HCT116 (cell line): Measurements from ENCODE around the gene AOC3. TPM values are rescaled to one million over a fixed set of nuclear protein-coding genes. Genes with fewer than 3 reads are reported as not detected.

Source experiments
- ATAC-seq: fragments of 200-7000 bp; cut with Tn5 transposase; 2 replicates; pipeline ENCODE4 v1.9.1; 2020; ENCODE audit warnings: mild to moderate bottlenecking, moderate library complexity
- BruUV-seq: library from RNA; stranded (reverse); fragments of 400-500 nt; replicated peaks from 2 replicates; lab custom pipeline; 2021; lab: Mats Ljungman, UMichigan
- CTCF ChIA-PET: fragments of 300-600 bp; sonication (Branson Sonifier 250); formaldehyde crosslinking; loops from one replicate; lab custom pipeline; 2021; ENCODE audit warnings: antibody characterized with exemption; lab: Charles Lee
- POLR2A ChIA-PET: fragments of 300-600, 350-600 bp; sonication (Branson Sonifier 250); formaldehyde crosslinking; loops from one replicate; lab custom pipeline; 2021; ENCODE audit warnings: antibody characterized with exemption; lab: Charles Lee
- RAD21 ChIA-PET, 2 experiments: fragments of 300-600 bp; sonication (Branson Sonifier 250); formaldehyde crosslinking; loops; one replicate each; lab custom pipeline; 2023; ENCODE audit warnings: low total read pairs in 2 of 2; ENCODE audit not compliant: uncharacterized antibody in 2 of 2, unreplicated experiment in 2 of 2, low non-redundant PET in 1 of 2; lab: Charles Lee
- DNase-seq: peaks from one replicate; pipeline ENCODE4 v3.0.0-alpha.2; 2010; ENCODE audit warnings: low read depth, low spot score
- H2AFZ ChIP-seq: fragments of 200-600 bp; shearing (Covaris generic), sonication (generic); 2 replicates; pipeline ENCODE4 v1.6.1; 2017; ENCODE audit warnings: low read depth, mixed run types, mixed read lengths, antibody characterized with exemption, low read length; ENCODE audit not compliant: poor library complexity, severe bottlenecking
- H3K27ac ChIP-seq: 2 replicates; pipeline ENCODE4 v1.5.1; 2012; ENCODE audit warnings: low read depth, low read length
- H3K27me3 ChIP-seq: fragments of 200-600 bp; sonication (generic); 2 replicates; pipeline ENCODE4 v1.6.1; 2016; ENCODE audit warnings: mixed run types, low read length, mixed read lengths; ENCODE audit not compliant: insufficient read depth
- H3K36me3 ChIP-seq, 2 experiments: fragments of 200-500 bp in 1 of 2; fragments of 200-600 bp in 1 of 2; sonication (Bioruptor generic) in 1 of 2; sonication (generic) in 1 of 2; 2 replicates each; pipeline versions ENCODE4 v1.5.1 to v1.6.1; 2014 to 2016; ENCODE audit warnings: low read length in 2 of 2, inconsistent platforms in 1 of 2, mixed read lengths in 1 of 2, mixed run types in 1 of 2; ENCODE audit not compliant: insufficient read depth in 2 of 2, control insufficient read depth in 1 of 2
- H3K4me1 ChIP-seq, 2 experiments: fragments of 200-600 bp in 1 of 2; sonication (generic) in 1 of 2; 2 replicates each; pipeline versions ENCODE4 v1.5.1 to v1.6.1; 2012 to 2017; ENCODE audit warnings: low read length in 2 of 2, inconsistent platforms in 1 of 2, mild to moderate bottlenecking in 1 of 2, mixed read lengths in 1 of 2, mixed run types in 1 of 2, moderate library complexity in 1 of 2; ENCODE audit not compliant: insufficient read depth in 2 of 2, control insufficient read depth in 1 of 2
- H3K4me2 ChIP-seq: fragments of 200-600 bp; sonication (generic); 2 replicates; pipeline ENCODE4 v1.6.1; 2017; ENCODE audit warnings: mixed run types, low read length, mixed read lengths
- H3K4me3 ChIP-seq, 2 experiments: fragments of 200-600 bp in 1 of 2; sonication (generic) in 1 of 2; replicated peaks in 1 of 2; 2 replicates each; pipeline ENCODE4 v1.5.1; 2011 to 2016; ENCODE audit warnings: low read length in 2 of 2, control low read depth in 1 of 2, low read depth in 1 of 2, mild to moderate bottlenecking in 1 of 2, mixed read lengths in 1 of 2, mixed run types in 1 of 2
- H3K79me2 ChIP-seq: fragments of 200-600 bp; sonication (generic); 2 replicates; pipeline ENCODE4 v1.6.1; 2017; ENCODE audit warnings: mild to moderate bottlenecking, mixed run types, low read length, moderate library complexity, mixed read lengths; ENCODE audit not compliant: insufficient read depth
- H3K9ac ChIP-seq: fragments of 200-600 bp; sonication (generic); 2 replicates; pipeline ENCODE4 v1.6.1; 2016; ENCODE audit warnings: low read length, mixed read lengths
- H3K9me2 ChIP-seq: fragments of 200-600 bp; sonication (generic), shearing (Covaris generic); 2 replicates; pipeline ENCODE4 v1.6.1; 2017; ENCODE audit warnings: mixed run types, mild to moderate bottlenecking, moderate library complexity; ENCODE audit not compliant: insufficient read depth
- H3K9me3 ChIP-seq, 2 experiments: fragments of 200-500 bp in 1 of 2; fragments of 200-600 bp in 1 of 2; sonication (Bioruptor generic) in 1 of 2; sonication (generic) in 1 of 2; 2 replicates each; pipeline ENCODE4 v1.6.1; 2014 to 2017; ENCODE audit warnings: low read length in 2 of 2, mixed read lengths in 2 of 2, inconsistent platforms in 1 of 2, low read depth in 1 of 2, mild to moderate bottlenecking in 1 of 2, mixed run types in 1 of 2, moderate library complexity in 1 of 2; ENCODE audit not compliant: control insufficient read depth in 1 of 2, insufficient read depth in 1 of 2
- H4K20me1 ChIP-seq: fragments of 200-600 bp; sonication (generic), shearing (Covaris generic); 2 replicates; pipeline ENCODE4 v1.6.1; 2017; ENCODE audit warnings: mixed run types, mild to moderate bottlenecking, moderate library complexity; ENCODE audit not compliant: insufficient read depth
- CEBPB ChIP-seq: IDR thresholded peaks from 2 replicates; pipeline ENCODE4 v1.6.1; 2012; ENCODE audit warnings: low read depth
- CTCF ChIP-seq, 3 experiments: fragments of 200-600 bp in 1 of 3; sonication (generic) in 1 of 3; IDR thresholded peaks in 2 of 3; conservative IDR thresholded peaks in 1 of 3; 2 replicates each; pipeline ENCODE4 v1.5.1; 2012 to 2017; ENCODE audit warnings: low read depth in 2 of 3, low read length in 2 of 3, antibody characterized with exemption in 1 of 3, borderline replicate concordance in 1 of 3, control low read depth in 1 of 3, mild to moderate bottlenecking in 1 of 3, mixed read lengths in 1 of 3, mixed run types in 1 of 3, moderate library complexity in 1 of 3; ENCODE audit not compliant: insufficient read depth in 1 of 3
- EGR1 ChIP-seq: IDR thresholded peaks from 2 replicates; pipeline ENCODE4 v1.6.1; 2012; ENCODE audit warnings: low read depth
- ELF1 ChIP-seq: IDR thresholded peaks from 2 replicates; pipeline ENCODE4 v1.6.1; 2012; ENCODE audit warnings: low read depth, borderline replicate concordance
- EZH2 ChIP-seq: fragments of 200-600 bp; sonication (generic); IDR thresholded peaks from 2 replicates; pipeline ENCODE4 v1.6.1; 2017; ENCODE audit warnings: antibody characterized with exemption, mixed run types
- EZH2phosphoT487 ChIP-seq: fragments of 200-600 bp; IDR thresholded peaks from 2 replicates; pipeline ENCODE4 v1.6.1; 2018; ENCODE audit warnings: antibody characterized with exemption, borderline replicate concordance
- FOSL1 ChIP-seq: IDR thresholded peaks from 2 replicates; pipeline ENCODE4 v1.6.1; 2012; ENCODE audit warnings: low read depth
- JUND ChIP-seq: IDR thresholded peaks from 2 replicates; pipeline ENCODE4 v1.6.1; 2012
- POLR2AphosphoS5 ChIP-seq: IDR thresholded peaks from 2 replicates; pipeline ENCODE4 v1.6.1; 2011; ENCODE audit warnings: mild to moderate bottlenecking, low read depth, low read length, moderate library complexity
- RAD21 ChIP-seq: IDR thresholded peaks from 2 replicates; pipeline ENCODE4 v1.6.1; 2012; ENCODE audit warnings: low read depth, mild to moderate bottlenecking
- SP1 ChIP-seq: IDR thresholded peaks from 2 replicates; pipeline ENCODE4 v1.6.1; 2012; ENCODE audit warnings: low read depth
- SRF ChIP-seq: IDR thresholded peaks from 2 replicates; pipeline ENCODE4 v1.6.1; 2012; ENCODE audit warnings: low read depth
- TCF7L2 ChIP-seq: IDR thresholded peaks from 2 replicates; pipeline ENCODE4 v1.7.0; 2011; ENCODE audit warnings: borderline replicate concordance, inconsistent platforms; ENCODE audit not compliant: insufficient read depth, insufficient read length; ENCODE audit errors: extremely low read depth
- YY1 ChIP-seq: IDR thresholded peaks from 2 replicates; pipeline ENCODE4 v1.6.1; 2011; ENCODE audit warnings: low read length, low read depth, moderate library complexity, mild to moderate bottlenecking; ENCODE audit not compliant: insufficient replicate concordance; ENCODE audit errors: extremely low read depth
- ZFX ChIP-seq: fragments of 450-650 bp; IDR thresholded peaks from 2 replicates; pipeline ENCODE4 v1.6.1; 2017
- ZNF274 ChIP-seq: fragments of 200-500 bp; sonication (Bioruptor generic); IDR thresholded peaks from 2 replicates; pipeline ENCODE4 v1.6.1; 2014; ENCODE audit warnings: mild to moderate bottlenecking, low read depth, low read length, inconsistent platforms
- intact Hi-C: fragments of 100-400 bp; cut with micrococcal nuclease; formaldehyde crosslinking; loops from 2 replicates; pipeline ENCODE4 v1.10.0; 2022
- total RNA-seq: library from RNA; stranded (reverse); gene quantifications from one replicate; pipeline ENCODE4 v1.2.1, GENCODE V29; 2021; ENCODE audit not compliant: unreplicated experiment
- TF ChIP-seq, protein P1 (sequence below): IDR thresholded peaks from 2 replicates; pipeline ENCODE4 v1.6.1; 2012

Gene AOC3
- total RNA-seq, 1 experiment from 2014 or later: 5.9 TPM

DNA sequence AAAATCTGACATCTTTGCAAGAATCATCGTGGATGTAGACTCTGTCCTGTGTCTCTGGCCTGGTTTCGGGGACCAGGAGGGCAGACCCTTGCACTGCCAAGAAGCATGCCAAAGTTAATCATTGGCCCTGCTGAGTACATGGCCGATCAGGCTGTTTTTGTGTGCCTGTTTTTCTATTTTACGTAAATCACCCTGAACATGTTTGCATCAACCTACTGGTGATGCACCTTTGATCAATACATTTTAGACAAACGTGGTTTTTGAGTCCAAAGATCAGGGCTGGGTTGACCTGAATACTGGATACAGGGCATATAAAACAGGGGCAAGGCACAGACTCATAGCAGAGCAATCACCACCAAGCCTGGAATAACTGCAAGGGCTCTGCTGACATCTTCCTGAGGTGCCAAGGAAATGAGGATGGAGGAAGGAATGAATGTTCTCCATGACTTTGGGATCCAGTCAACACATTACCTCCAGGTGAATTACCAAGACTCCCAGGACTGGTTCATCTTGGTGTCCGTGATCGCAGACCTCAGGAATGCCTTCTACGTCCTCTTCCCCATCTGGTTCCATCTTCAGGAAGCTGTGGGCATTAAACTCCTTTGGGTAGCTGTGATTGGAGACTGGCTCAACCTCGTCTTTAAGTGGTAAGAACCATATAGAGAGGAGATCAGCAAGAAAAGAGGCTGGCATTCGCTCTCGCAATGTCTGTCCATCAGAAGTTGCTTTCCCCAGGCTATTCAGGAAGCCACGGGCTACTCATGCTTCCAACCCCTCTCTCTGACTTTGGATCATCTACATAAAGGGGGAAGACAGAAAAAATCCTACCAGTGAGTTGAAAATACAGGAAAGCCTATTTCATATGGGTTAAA, 49.7 kb downstream of the AOC3 start, which contains the start of gene G6PC1:
Gene G6PC1, plus strand, starts transcription at position 340 of the 872 bp plus-strand sequence. Its CDS starts 78 bp downstream, at position 418.
- H3K4me3 ChIP-seq: no peak within 1 kb of the TSS
- intact Hi-C loops: no loop called here
- peaks cover 4% of the 10 kb centered on the region; the same call in 1 of the 2 replicates for H3K27me3 ChIP-seq
- no peak within 1 kb of the TSS for H3K9ac ChIP-seq
- no peaks in the 10 kb centered on the region for H3K9me2 ChIP-seq
- no peaks in the 10 kb centered on the region for H3K36me3 ChIP-seq
- RAD21 ChIA-PET: no interaction called here
- H3K9me3 ChIP-seq: no peaks in the 10 kb centered on the region
- no peaks in the 10 kb centered on the region for H3K79me2 ChIP-seq
- H3K4me1 ChIP-seq: no peaks in the 10 kb centered on the region
- no peak for DNase-seq
- CTCF ChIA-PET: no interaction called here
- no peaks in the 10 kb centered on the region for H4K20me1 ChIP-seq
- no peak for TF ChIP-seq SP1
- TF ChIP-seq SRF: no peak
- no peak for TF ChIP-seq RAD21
- no peak for TF ChIP-seq JUND
- no peak for TF ChIP-seq POLR2AphosphoS5
- TF ChIP-seq, protein P1, sequence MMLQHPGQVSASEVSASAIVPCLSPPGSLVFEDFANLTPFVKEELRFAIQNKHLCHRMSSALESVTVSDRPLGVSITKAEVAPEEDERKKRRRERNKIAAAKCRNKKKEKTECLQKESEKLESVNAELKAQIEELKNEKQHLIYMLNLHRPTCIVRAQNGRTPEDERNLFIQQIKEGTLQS: no peak
- no peak for TF ChIP-seq ELF1
- no peak for TF ChIP-seq FOSL1
- no peak for TF ChIP-seq EZH2
- no peak for TF ChIP-seq CTCF (IDR thresholded peaks at IDR 0.05 in 2 of 3, conservative IDR thresholded peaks at IDR 0.05 in 1 of 3; ENCODE audit: borderline replicate concordance in 1 of 3, insufficient read depth in 1 of 3, low read depth in 2 of 3, low read length in 2 of 3)
- no peak for TF ChIP-seq YY1
- TF ChIP-seq ZFX: no peak
- no peak for TF ChIP-seq EZH2phosphoT487
- TF ChIP-seq ZNF274: no peak
- no peak for TF ChIP-seq TCF7L2
- no peak for TF ChIP-seq CEBPB
- TF ChIP-seq EGR1: no peak
- TF ChIP-seq, all 23 proteins: peak for 0
- ATAC-seq: no peak
- no peak within 1 kb of the TSS for H3K27ac ChIP-seq
- BruUV-seq: no TSS peak
- no peak within 1 kb of the TSS for H2AFZ ChIP-seq
- no peak within 1 kb of the TSS for H3K4me2 ChIP-seq
- POLR2A ChIA-PET: no interaction called here
